BE2C (cell line): Measurements from ENCODE around the gene ATP9B.
A peak's percentile ranks its signal among the peaks of the same experiment; 100 is the strongest.

Experiments
- DNase-seq: peaks from one replicate; pipeline ENCODE4 v3.0.0-alpha.2; 2020
- H3K27me3 ChIP-seq: fragments of 250-450 bp; sonication (Bioruptor Pico); 2 replicates; pipeline ENCODE4 v1.5.1; 2020; ENCODE audit warnings: mild to moderate bottlenecking
- H3K36me3 ChIP-seq: fragments of 250-450 bp; sonication (Bioruptor Pico); 2 replicates; pipeline ENCODE4 v1.5.1; 2020; ENCODE audit warnings: mild to moderate bottlenecking
- H3K4me1 ChIP-seq: fragments of 250-450 bp; sonication (Bioruptor Pico); 2 replicates; pipeline ENCODE4 v1.5.1; 2020
- H3K4me3 ChIP-seq: 2 replicates; pipeline ENCODE4 v1.5.1; 2011; ENCODE audit warnings: low read depth, low read length
- H3K9me3 ChIP-seq: fragments of 250-450 bp; sonication (Bioruptor Pico); 2 replicates; pipeline ENCODE4 v1.5.1; 2020
- TF ChIP-seq, protein P1 (sequence below): IDR thresholded peaks from 2 replicates; pipeline ENCODE4 v1.5.1; 2012; ENCODE audit warnings: mild to moderate bottlenecking, low read depth, low read length

The ATP9B gene

DNA sequence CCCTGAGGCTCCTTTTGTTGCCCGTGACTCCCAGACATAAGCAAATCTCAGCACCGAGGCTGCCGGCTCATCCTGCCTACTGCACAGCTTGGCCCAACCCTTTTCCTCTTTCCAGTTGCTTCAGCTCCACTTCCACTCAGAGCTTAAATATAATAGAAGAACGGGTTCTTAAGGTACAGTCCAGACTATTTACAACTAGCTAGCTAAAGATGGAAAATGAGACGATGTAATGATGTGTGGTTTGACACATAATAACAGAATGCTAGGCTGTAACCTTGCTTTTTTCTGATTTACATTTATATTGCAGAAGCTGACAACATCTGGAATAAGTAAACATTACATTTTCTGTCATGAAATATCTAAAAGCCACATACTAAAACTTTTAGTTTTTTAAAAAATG is 26.9 kb upstream of the ATP9B start:
- no peak overlapping the region for H3K4me3 ChIP-seq
- no peak for DNase-seq
- TF ChIP-seq, protein P1, sequence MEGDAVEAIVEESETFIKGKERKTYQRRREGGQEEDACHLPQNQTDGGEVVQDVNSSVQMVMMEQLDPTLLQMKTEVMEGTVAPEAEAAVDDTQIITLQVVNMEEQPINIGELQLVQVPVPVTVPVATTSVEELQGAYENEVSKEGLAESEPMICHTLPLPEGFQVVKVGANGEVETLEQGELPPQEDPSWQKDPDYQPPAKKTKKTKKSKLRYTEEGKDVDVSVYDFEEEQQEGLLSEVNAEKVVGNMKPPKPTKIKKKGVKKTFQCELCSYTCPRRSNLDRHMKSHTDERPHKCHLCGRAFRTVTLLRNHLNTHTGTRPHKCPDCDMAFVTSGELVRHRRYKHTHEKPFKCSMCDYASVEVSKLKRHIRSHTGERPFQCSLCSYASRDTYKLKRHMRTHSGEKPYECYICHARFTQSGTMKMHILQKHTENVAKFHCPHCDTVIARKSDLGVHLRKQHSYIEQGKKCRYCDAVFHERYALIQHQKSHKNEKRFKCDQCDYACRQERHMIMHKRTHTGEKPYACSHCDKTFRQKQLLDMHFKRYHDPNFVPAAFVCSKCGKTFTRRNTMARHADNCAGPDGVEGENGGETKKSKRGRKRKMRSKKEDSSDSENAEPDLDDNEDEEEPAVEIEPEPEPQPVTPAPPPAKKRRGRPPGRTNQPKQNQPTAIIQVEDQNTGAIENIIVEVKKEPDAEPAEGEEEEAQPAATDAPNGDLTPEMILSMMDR = no peak

DNA sequence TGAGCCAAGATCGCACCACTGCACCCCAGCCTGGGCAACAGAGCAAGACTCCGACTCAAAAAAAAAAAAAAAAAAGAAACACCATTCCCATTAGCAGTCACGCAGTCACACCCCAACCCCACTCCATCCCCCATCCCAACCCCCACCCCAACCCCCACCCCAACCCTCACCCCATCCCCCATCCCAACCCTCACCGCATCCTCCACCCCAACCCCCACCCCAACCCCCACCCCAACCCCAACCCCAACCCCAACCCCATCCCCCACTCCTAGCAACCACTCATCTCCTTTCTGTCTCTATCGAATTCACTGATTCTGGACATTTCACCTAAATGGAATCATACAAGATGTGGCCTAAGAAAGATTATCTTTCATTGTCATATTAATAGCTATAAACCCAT is 25.9 kb upstream of the ATP9B start:
- H3K4me3 ChIP-seq = no peak overlapping the region
- H3K9me3 ChIP-seq = no peaks in the 10 kb centered on the region
- TF ChIP-seq, protein P1 = no peak
- H3K27me3 ChIP-seq = no peaks in the 10 kb centered on the region
- DNase-seq = no peak
- H3K4me1 ChIP-seq = no peaks in the 10 kb centered on the region
- H3K36me3 ChIP-seq = no peaks in the 10 kb centered on the region

More for the DNA sequence above, 26.9 kb upstream of the ATP9B start:
- Histone ChIP-seq H3K36me3 (no peaks in the 10 kb centered on the region), H3K4me1 (no peaks in the 10 kb centered on the region), H3K27me3 (no peaks in the 10 kb centered on the region), H3K9me3 (no peaks in the 10 kb centered on the region)

DNA sequence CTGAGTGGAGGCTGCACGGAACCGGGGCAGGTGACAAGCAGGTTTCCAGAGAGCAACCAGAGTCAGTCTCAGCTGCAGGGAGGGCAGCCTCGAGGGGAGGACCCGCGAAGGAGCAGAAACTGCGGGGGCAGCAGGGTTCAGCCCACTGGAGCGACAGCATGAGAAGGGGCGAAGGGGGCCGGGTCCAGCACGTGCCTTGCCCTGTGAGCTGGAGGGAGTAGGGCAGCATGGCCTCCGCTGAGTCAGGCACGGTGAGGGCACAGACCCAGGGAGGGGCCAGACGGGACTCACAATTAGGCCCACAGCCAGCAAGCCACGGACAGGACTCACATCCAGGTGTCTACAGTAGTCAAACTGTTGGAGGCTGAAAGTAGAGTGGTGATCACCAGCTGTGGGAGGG is 22.7 kb upstream of the ATP9B start:
- TF ChIP-seq, protein P1 = no peak
- no peaks in the 10 kb centered on the region for H3K36me3 ChIP-seq
- no peak for DNase-seq
- no peaks in the 10 kb centered on the region for H3K4me1 ChIP-seq
- no peaks in the 10 kb centered on the region for H3K27me3 ChIP-seq
- H3K4me3 ChIP-seq = no peak overlapping the region
- H3K9me3 ChIP-seq = no peaks in the 10 kb centered on the region

DNA sequence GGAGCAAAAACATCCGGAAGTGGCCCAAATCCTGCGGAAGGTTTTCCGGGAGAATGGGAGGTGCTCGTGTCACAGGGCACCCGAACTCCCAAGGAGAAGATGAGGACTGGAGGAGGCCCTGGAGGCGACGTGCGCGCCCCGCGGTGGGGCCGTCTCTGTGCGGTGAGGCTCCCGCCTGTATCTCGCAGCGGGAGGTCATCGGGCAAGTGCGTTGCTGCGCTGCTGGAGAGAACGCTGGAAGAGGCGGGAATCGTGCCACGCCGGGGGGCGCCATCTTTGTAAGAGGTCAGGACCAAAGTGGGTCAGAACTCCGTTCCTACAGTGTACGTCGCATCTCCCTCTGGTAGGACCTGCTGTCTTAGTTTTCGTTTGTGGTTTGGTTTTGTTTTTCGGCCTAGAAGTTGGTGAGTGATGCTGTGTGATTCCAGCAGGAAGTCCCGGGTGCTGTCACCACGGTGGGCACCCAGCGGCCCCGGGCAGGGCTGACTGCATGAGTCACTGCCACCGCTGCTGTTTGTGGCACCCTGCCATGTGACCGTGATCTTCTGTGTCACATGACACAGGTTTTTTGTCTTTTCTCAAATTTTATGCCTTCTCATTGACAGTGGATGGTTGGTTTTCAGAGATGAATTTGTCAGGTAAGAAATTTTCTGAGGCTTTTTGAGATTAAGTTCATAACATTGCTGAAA is 21.5 kb upstream of the ATP9B start:
- Histone ChIP-seq H3K36me3 (no peaks in the 10 kb centered on the region), H3K9me3 (no peaks in the 10 kb centered on the region), H3K27me3 (no peaks in the 10 kb centered on the region), H3K4me1 (no peaks in the 10 kb centered on the region), H3K4me3 (no peak overlapping the region)
- DNase-seq = peak; percentile 10
- TF ChIP-seq, protein P1 = no peak

DNA sequence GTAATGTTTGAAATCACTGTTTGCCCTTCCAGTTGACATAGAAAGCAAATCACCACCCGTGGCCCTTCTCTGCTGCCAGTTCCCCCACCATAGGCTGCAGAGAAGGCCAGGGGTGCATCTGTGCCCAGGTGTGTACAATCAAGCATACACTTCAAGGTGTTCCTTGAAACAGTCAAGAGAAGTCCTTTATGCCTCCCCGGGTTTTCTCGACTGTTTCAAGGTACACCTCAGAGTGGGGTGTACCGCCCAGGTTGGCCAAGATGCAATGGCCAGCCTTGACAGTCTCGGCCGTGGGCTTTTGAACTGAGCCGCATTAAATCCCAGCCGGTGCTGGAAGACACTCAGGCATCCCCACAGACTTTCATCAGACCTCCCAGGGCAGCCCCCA is 21.0 kb upstream of the ATP9B start:
- H3K4me1 ChIP-seq = no peaks in the 10 kb centered on the region
- H3K36me3 ChIP-seq = no peaks in the 10 kb centered on the region
- TF ChIP-seq, protein P1 = no peak

DNA sequence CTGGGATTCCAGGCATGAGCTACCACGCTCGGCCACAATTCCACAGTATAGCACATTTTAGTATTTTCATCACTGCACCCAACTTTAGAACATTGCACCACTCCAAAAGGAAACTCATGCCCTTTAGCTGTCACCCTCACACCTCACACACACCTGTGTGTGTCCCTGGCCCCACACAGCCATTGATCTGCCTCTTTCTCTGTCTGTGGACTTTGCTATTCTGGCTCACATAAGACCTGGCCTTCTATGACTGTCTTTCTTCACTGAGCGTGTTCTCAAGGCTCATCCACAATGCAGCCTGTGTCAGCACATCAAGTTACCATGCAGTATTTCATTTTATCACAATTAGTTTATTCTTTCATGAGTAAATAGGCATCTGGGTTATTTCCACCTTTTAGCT is 19.7 kb upstream of the ATP9B start:
- H3K27me3 ChIP-seq = no peaks in the 10 kb centered on the region
- no peak for DNase-seq
- TF ChIP-seq, protein P1 = no peak
- H3K4me3 ChIP-seq = no peak overlapping the region
- no peaks in the 10 kb centered on the region for H3K9me3 ChIP-seq
- no peaks in the 10 kb centered on the region for H3K4me1 ChIP-seq
- no peaks in the 10 kb centered on the region for H3K36me3 ChIP-seq

More for the DNA sequence above, 21.0 kb upstream of the ATP9B start:
- Histone ChIP-seq H3K27me3 (no peaks in the 10 kb centered on the region), H3K4me3 (no peak overlapping the region), H3K9me3 (no peaks in the 10 kb centered on the region)
- no peak for DNase-seq
